GM12878 (cell line): ENCODE data around the gene RCOR2. TPM values are rescaled to one million over a fixed set of nuclear protein-coding genes. Genes with fewer than 3 reads are reported as not detected.

Source experiments
- ASH2L ChIP-seq: fragments of 300-600, 200-600 bp; sonication (generic); IDR thresholded peaks from 2 replicates; pipeline ENCODE4 v1.6.1; 2017; ENCODE audit warnings: low read depth, mild to moderate bottlenecking, borderline replicate concordance
- EZH2 ChIP-seq: IDR thresholded peaks from 2 replicates; pipeline ENCODE4 v1.6.1; 2012; ENCODE audit warnings: low read depth, mild to moderate bottlenecking, control low read depth, inconsistent platforms, low read length, borderline replicate concordance; ENCODE audit not compliant: control insufficient read depth
- LARP7 ChIP-seq: fragments of 450-650 bp; IDR thresholded peaks from 2 replicates; pipeline ENCODE4 v1.6.1; 2017; ENCODE audit warnings: mild to moderate bottlenecking
- POLR2AphosphoS2 ChIP-seq: IDR thresholded peaks from 2 replicates; pipeline ENCODE4 v1.6.1; 2011; ENCODE audit warnings: low read depth, mild to moderate bottlenecking, low read length, improper control_type of control experiment, moderate library complexity
- SIX5 ChIP-seq: IDR thresholded peaks from 2 replicates; pipeline ENCODE4 v1.6.1; 2011; ENCODE audit warnings: mild to moderate bottlenecking, low read depth, low read length, moderate library complexity; ENCODE audit not compliant: severe bottlenecking
- SMAD1 ChIP-seq: fragments of 450-650 bp; IDR thresholded peaks from 2 replicates; pipeline ENCODE4 v1.6.1; 2018; ENCODE audit warnings: mild to moderate bottlenecking, low read depth; ENCODE audit not compliant: partially characterized antibody
- SREBF1 ChIP-seq: IDR thresholded peaks from 2 replicates; pipeline ENCODE4 v1.6.1; 2012; ENCODE audit warnings: mild to moderate bottlenecking, low read length
- TCF3 ChIP-seq: IDR thresholded peaks from 2 replicates; pipeline ENCODE4 v1.6.1; 2012; ENCODE audit warnings: low read depth, mild to moderate bottlenecking, low read length, borderline replicate concordance; ENCODE audit not compliant: insufficient read depth
- polyA plus RNA-seq, 11 experiments: library from polyadenylated mRNA; depleted of rRNA in 4 of 11; unstranded in 6 of 11; stranded (reverse) in 5 of 11; fragments of >200 nt; fragmentation: Nextera tagmentation in 4 of 11; fragmentation: Illumina TruSeq in 1 of 11; extraction: Ambion mirVana in 4 of 11; extraction: Trizol in 1 of 11; gene quantifications; 1 replicate in 1 of 11; 2 replicates in 10 of 11; pipeline versions ENCODE4 v1.2.1 to v1.2.3, GENCODE V29; 2011 to 2016; ENCODE audit warnings: inconsistent platforms in 2 of 11, missing spikeins in 2 of 11, low read depth in 1 of 11
- total RNA-seq, 4 experiments: library from RNA; depleted of rRNA in 3 of 4; stranded (reverse); fragments of >200 nt in 3 of 4; fragmentation: Illumina TruSeq in 1 of 4; extraction: Trizol in 1 of 4; gene quantifications; 2 replicates each; pipeline versions ENCODE4 v1.2.1 to v1.2.3, GENCODE V29; 2013 to 2021
- TF ChIP-seq, protein P1 (sequence below): fragments of 450-650 bp; IDR thresholded peaks from 2 replicates; pipeline ENCODE4 v1.6.1; 2018; ENCODE audit warnings: borderline replicate concordance, mild to moderate bottlenecking; ENCODE audit not compliant: partially characterized antibody
- TF ChIP-seq, protein P2 (sequence below): fragments of 450-650 bp; IDR thresholded peaks from 2 replicates; pipeline ENCODE4 v1.6.1; 2016; ENCODE audit warnings: mild to moderate bottlenecking, moderate library complexity, borderline replicate concordance
- TF ChIP-seq, protein P3 (sequence below): fragments of 450-650 bp; conservative IDR thresholded peaks from 2 replicates; pipeline ENCODE4 v1.6.1; 2017; ENCODE audit warnings: mild to moderate bottlenecking, moderate library complexity

RCOR2 gene
- total and polyA plus RNA-seq, 10 of the 15 experiments (the other 5 are each of a cell fraction or from before 2014, with no cell fraction given), result 0.06 to 0.32 (median 0.17) TPM; not detected in 5

DNA sequence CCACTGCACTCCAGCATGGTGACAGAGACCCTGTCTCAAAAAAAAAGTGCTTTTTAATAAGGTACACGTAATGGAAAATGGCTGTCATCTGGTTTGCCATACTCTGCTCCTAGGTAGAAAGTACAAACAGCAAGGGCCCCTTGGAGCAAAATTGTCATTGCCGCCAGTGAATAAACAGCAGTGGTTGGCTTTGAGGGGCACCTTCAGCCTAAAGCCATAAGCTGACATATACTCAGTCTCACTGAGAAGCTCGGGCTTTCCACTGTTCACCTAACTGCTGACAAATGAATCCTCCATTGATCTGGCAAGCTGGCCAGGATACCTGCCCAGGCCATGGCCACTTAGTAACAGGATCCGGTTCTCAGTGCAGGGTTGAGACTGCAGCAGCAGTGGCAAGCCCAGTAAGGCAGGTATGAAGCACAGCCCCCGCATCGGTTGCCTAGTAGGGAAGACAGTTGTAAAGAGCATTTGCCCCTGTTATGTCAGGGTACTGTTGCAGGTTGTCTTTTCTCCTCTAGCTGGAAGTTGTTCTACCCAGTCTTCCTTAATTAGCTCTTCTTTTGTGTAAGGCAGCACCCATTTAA, 39.2 kb downstream of the RCOR2 start (continued):
- TF ChIP-seq, protein P1, sequence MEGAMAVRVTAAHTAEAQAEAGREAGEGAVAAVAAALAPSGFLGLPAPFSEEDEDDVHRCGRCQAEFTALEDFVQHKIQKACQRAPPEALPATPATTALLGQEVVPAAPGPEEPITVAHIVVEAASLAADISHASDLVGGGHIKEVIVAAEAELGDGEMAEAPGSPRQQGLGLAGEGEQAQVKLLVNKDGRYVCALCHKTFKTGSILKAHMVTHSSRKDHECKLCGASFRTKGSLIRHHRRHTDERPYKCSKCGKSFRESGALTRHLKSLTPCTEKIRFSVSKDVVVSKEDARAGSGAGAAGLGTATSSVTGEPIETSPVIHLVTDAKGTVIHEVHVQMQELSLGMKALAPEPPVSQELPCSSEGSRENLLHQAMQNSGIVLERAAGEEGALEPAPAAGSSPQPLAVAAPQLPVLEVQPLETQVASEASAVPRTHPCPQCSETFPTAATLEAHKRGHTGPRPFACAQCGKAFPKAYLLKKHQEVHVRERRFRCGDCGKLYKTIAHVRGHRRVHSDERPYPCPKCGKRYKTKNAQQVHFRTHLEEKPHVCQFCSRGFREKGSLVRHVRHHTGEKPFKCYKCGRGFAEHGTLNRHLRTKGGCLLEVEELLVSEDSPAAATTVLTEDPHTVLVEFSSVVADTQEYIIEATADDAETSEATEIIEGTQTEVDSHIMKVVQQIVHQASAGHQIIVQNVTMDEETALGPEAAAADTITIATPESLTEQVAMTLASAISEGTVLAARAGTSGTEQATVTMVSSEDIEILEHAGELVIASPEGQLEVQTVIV, result no peak
- TF ChIP-seq LARP7 (no peak), TCF3 (no peak), EZH2 (no peak), SREBF1 (no peak), SIX5 (no peak), ASH2L (no peak), POLR2AphosphoS2 (no peak), SMAD1 (no peak)
- TF ChIP-seq, protein P2, sequence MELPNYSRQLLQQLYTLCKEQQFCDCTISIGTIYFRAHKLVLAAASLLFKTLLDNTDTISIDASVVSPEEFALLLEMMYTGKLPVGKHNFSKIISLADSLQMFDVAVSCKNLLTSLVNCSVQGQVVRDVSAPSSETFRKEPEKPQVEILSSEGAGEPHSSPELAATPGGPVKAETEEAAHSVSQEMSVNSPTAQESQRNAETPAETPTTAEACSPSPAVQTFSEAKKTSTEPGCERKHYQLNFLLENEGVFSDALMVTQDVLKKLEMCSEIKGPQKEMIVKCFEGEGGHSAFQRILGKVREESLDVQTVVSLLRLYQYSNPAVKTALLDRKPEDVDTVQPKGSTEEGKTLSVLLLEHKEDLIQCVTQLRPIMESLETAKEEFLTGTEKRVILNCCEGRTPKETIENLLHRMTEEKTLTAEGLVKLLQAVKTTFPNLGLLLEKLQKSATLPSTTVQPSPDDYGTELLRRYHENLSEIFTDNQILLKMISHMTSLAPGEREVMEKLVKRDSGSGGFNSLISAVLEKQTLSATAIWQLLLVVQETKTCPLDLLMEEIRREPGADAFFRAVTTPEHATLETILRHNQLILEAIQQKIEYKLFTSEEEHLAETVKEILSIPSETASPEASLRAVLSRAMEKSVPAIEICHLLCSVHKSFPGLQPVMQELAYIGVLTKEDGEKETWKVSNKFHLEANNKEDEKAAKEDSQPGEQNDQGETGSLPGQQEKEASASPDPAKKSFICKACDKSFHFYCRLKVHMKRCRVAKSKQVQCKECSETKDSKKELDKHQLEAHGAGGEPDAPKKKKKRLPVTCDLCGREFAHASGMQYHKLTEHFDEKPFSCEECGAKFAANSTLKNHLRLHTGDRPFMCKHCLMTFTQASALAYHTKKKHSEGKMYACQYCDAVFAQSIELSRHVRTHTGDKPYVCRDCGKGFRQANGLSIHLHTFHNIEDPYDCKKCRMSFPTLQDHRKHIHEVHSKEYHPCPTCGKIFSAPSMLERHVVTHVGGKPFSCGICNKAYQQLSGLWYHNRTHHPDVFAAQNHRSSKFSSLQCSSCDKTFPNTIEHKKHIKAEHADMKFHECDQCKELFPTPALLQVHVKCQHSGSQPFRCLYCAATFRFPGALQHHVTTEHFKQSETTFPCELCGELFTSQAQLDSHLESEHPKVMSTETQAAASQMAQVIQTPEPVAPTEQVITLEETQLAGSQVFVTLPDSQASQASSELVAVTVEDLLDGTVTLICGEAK, result no peak
- TF ChIP-seq, protein P3, sequence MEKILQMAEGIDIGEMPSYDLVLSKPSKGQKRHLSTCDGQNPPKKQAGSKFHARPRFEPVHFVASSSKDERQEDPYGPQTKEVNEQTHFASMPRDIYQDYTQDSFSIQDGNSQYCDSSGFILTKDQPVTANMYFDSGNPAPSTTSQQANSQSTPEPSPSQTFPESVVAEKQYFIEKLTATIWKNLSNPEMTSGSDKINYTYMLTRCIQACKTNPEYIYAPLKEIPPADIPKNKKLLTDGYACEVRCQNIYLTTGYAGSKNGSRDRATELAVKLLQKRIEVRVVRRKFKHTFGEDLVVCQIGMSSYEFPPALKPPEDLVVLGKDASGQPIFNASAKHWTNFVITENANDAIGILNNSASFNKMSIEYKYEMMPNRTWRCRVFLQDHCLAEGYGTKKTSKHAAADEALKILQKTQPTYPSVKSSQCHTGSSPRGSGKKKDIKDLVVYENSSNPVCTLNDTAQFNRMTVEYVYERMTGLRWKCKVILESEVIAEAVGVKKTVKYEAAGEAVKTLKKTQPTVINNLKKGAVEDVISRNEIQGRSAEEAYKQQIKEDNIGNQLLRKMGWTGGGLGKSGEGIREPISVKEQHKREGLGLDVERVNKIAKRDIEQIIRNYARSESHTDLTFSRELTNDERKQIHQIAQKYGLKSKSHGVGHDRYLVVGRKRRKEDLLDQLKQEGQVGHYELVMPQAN, result no peak
